ENCODE data around the gene ACADSB. TPM values are rescaled to one million over a fixed set of nuclear protein-coding genes. Genes with fewer than 3 reads are reported as not detected.

The ACADSB gene
- total RNA-seq, 1 donor from 2014 or later = 65.3 TPM

DNA sequence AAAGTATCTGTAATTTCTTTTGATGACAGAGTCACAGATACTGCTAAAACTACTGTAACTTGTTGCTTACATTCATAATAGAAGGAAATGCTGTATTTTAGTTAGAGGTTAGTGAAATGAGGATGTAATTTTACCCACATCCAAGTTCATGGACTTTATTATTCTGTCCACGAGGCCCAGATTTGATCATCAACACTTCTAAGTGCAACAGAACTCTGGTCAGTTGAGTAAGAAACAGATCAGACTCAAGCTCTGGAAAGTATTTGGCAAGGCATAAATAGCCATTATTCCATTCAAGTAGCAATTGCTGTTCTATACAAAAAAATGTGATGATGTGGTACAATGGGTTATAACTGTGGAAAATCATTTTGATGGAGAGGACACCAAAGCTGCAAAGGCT, 22.3 kb downstream of the ACADSB start:
- intact Hi-C loops (cut with DNase I) = no loop called here
- DNase-seq (ENCODE audit: low spot score) = no peak

DNA sequence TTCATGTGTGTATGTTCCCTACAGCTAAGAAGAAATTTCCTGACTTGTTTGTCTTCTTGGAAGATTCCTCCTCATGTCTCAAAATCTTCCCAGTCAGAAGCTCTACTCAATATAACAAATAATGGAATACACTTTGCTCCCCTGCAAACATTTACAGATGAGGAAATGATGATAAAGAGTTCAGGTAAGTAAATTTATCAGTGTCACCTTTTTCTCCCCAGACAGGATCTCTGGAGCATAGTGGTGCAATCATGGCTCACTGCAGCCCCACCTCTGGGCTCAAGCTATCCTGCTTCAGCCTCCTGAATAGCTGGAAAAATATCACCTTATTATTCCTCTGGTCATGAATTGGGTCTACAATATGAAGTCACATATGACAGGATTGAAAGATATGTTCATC, 25.5 kb downstream of the ACADSB start:
- intact Hi-C loops (cut with DNase I) = no loop called here
- DNase-seq (ENCODE audit: low spot score) = no peak

DNA sequence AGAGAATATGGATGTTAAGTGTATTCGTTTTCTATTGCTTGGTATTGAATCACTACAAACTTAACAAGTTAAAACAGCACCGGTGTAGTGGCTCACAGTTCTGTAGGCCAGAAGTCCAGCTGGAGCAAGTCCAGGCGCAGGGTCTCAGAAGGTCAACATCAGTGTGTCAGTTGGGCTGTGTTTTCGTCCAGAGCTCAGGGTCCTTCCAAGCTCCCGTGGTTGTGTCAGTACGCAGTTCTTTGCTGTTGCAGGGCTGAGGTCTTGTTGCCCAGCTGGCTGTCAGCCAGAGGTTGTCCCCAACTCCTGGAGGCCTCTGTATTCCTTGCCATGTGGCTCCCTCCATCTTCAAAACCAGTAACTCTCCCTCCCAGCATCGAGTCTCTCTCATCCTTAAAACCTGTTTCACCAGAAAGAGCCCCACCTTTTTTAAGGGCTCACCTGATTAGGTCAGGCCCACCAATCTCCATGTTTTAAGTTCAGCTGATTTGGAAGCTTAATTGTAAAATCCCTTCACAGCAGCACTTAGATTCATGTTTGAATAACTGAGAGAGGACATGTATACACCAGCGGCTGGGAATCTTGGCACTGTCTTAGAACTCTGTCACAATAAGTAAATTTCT, 26.8 kb downstream of the ACADSB start:
- intact Hi-C loops (cut with DNase I) = no loop called here
- no peak for DNase-seq (ENCODE audit: low spot score)

DNA sequence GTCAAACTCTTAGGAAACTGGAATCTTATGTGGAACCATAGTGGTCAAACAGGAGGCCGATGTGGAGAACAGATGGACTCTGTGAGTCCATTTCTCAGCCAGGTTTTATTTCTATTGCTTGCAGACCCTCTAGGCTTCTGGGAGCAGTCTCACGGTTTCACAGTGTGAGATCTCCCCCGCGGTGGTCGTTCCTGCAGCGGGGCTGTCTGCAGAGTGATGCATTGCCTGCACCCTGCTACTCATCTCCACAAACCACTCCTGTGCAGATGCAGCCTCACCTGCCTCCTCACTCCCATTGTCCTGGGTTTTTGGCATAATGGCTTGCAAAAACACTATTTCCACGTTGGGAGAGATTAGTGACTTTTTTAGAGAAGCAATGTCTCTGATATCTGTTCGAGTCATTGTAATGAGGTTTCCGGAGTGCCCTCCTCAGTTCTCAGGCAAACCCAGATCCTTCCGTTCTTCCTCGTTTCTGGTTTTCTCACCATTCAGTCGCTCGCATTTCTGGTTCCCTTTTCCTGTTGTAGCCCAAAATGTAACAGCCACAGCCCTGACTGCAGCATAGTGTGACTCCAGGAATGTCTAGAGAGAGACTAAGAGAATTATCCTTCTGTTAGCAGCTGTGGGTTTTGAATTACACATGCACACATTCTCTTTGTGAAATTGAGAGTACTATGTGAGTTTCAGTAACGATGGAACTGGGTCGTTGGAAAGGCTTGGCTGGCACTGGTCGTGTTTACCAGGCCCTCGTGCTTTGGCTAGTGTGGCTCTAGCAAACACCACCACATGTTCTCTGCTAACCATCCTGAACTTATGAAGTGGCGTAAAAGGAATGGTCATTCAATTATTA, 30.2 kb downstream of the ACADSB start:
- no peak for DNase-seq (ENCODE audit: low spot score)
- intact Hi-C loops (cut with DNase I) = no loop called here

DNA sequence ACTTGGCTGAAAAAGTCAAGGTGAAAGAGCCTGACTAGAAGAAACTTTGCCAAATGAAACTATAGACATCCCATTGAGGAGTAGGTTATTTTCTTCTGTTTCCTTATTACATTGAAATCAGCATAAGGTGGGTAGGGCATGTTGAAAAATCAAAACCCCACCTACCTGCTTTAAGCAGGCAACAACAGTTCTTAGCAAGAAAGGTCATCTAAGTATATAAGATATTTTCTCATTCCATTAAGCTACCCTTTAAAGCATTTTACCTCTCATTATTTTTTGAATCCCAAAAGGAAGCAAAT, 30.8 kb downstream of the ACADSB start:
- intact Hi-C loops (cut with DNase I) = no loop called here
- DNase-seq (ENCODE audit: low spot score) = no peak

DNA sequence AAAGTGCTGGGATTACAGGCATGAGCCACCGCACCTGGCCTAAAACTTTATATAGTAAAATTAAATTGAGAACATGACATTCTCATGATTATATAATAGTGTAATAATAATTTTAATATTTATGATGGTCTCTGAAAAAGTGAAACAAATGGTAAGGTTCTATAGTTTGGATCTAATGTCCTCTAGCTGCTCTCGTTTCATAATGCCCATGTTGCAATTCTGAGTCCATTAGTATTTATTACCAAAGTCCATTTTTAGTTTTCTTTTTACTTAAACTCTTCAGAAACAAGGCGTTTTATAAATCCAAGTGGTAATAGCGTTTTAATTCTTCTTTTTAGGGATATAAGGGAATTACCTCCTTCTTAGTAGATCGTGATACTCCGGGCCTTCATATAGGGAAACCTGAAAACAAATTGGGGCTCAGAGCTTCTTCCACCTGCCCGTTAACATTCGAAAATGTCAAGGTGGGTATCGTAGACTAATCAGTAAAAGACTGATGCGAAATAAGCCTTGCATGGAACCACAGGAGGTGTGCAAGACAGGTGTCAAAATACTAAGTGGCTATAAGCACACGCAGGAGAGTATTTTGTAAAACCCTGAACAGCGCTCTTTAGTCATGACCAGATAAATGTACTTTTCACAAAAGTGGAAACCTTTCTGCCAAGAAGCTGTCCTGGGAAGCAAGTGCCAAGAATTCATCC, 34.1 kb downstream of the ACADSB start:
- intact Hi-C loops (cut with DNase I) = loop anchor here (5.0 to 10.0 kb wide), 2 partner anchors 514 to 922 kb away; no protein-coding TSS in a partner anchor
- DNase-seq (ENCODE audit: low spot score) = no peak

DNA sequence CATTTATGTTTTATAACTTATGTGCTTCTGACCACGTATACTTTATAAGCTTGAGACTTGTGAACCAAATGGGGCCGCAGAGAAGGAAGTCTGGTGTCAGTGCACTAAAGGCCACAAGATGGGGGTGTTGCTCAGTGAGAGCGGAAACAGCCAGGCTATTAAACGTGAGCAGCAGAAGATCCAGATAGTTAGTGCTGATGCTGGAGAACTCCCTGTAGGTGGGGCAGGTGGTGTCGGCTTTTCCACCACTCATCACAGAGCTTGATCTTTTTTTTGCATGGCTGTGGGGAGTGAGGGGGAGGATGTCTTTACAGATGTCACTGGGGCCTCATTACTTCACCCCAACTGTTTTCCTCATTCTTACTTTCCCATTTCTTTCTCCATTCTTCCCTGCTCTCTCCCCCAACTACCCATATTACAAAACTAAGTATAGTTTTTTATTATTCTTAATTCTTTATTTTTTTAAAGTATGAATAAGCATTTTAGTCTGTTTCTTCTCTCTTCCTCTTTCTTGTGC, 34.7 kb downstream of the ACADSB start:
- no peak for DNase-seq (ENCODE audit: low spot score)
- intact Hi-C loops (cut with DNase I) = loop anchor here (5.0 to 10.0 kb wide), 2 partner anchors 514 to 921 kb away; no protein-coding TSS in a partner anchor

DNA sequence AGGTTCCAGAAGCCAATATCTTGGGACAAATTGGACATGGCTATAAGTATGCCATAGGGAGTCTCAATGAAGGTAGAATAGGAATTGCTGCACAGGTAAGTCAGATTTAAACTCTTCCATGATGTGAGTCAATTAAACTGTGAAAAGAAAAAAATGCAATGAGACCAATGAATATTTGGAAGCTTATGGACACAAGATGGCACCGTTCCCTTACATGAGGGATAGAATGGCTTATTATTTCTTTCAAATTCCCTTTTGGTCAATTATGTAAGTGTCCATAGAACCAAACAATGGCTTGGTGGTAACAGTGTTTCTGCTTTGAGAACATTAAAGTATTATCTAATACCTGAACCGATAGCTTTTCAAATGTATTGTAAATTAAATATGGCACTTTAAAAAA, 35.6 kb downstream of the ACADSB start:
- intact Hi-C loops (cut with DNase I) = loop anchor here (5.0 to 10.0 kb wide), 2 partner anchors 513 to 920 kb away; no protein-coding TSS in a partner anchor
- DNase-seq (ENCODE audit: low spot score) = no peak

DNA sequence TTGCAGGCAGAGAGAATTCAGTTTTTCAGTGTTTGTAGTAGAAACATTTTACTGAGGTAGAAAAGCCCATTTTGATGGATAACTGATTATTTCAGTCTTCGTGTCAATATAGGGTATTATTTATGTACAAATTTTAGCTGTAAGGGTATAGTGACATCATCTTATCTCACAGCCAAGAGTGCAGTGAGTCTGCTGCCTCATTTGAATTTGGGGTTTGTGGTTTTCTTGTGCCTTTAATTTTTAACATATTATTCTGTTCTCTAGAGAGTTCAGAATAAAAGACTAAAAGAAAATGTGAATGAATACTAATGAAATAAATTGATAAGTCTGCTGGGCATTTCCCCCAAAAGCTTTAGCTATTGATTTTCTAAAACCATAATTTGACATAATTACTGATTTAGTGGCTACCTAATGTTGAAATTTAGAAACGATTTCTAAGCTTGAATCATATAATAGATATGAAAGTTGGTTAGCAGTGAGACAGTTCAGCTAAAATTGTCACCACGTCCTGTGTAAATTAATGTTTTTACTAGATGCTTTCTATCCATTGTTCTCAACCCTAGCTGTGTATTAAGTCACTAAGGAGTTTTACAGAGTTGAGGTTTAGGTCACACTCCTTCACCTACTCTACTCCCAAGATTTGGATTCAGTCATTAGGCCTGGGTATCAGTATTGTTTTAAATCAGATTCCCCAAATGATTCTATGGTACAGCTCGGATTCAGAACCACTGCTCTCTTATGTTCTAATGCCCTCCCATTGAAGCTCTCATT, 37.3 kb downstream of the ACADSB start:
- intact Hi-C loops (cut with DNase I) = loop anchor here (10.0 kb wide), 1 partner anchor 919 kb away; no protein-coding TSS in a partner anchor
- no peak for DNase-seq (ENCODE audit: low spot score)

DNA sequence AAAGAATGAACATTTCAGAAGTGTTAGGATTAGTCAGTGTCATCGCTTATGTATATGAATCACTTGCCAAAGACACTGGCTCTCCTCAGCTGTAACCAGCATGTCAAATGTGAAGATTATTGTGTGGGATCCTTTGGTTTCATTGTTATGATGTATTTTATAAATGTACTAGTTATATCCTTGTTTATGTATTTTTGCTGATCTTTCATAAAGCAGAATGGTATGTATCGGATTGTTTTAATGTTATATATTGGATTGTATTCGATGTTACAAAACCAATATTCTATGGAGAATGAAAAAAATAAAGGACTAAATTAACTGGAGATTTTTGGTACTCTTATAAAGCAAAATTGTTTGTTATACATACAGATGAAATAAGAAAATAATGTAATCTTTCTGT, 49.2 kb downstream of the ACADSB start:
- no peak for DNase-seq (ENCODE audit: low spot score)
- intact Hi-C loops (cut with DNase I) = no loop called here

DNA sequence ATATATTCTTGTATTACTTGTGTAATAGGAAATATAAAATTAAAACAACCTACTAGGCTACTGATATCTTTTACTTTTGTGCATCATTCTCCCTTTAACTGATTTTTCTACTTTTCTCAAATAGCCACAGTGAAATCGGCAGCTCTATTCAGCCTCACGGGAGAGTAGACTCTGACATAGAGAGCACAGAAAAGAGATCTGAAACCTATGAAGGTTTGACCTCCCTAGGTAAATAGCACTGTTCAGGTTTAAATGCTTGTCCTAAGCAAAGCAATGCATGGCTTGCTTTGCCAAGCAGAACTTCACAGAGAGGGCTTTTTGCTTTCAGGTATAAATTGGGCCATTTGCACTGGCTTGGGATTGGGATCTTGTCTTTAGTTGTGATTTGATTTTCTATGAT, 53.1 kb downstream of the ACADSB start:
- no peak for DNase-seq (ENCODE audit: low spot score)
- intact Hi-C loops (cut with DNase I) = no loop called here

DNA sequence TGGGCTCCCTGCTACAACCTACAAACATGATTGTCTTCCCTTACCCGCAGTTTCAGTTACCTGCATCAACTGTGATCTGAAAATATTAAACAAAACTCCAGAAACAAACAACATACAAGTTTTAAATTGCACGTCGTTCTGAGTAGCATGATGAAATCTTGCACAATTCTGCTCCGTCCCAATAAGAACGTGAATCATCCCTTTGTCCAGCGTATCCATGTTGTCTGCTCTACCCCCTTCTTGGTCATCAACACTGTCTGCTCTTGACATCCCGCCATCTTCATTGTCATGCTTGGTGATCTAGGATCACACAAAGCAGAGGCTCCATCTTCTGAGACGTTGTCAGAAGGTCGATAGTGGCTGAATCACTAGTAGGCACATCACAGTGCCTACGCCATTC, 53.9 kb downstream of the ACADSB start:
- no peak for DNase-seq (ENCODE audit: low spot score)
- intact Hi-C loops (cut with DNase I) = no loop called here

DNA sequence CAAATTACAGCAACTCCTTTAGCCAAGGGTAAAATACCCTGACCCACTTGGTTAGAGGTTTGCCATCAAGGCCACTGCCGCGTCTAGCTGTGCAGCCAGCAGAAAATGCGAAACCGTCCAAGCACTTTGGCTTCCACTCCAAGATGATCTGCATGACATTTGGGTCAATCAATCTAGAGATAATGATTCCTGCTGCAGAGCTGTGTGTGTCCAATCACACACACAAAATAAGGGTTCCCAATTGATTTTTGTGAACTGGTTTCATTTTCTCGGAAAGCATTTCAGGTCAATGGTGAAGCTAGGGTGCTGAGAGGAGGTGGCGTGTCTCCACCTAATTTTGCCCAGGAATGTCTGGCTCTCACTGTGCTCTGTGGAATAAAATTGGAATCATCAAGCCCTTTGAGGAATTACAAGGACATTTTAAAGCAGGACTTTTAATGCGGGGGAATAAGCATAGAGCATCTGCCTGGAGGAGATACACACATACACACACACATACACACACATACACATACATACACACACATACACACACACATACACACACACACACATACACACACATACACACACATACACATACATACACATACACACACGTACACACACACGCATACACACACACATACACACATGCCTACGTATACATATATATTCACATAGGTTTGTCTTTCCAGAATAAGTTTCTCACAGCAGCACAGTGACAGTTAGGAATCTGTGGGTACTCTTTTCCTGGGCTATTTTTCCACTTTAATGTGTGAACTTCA, 59.5 kb downstream of the ACADSB start:
- intact Hi-C loops (cut with DNase I) = no loop called here
- no peak for DNase-seq (ENCODE audit: low spot score)

DNA sequence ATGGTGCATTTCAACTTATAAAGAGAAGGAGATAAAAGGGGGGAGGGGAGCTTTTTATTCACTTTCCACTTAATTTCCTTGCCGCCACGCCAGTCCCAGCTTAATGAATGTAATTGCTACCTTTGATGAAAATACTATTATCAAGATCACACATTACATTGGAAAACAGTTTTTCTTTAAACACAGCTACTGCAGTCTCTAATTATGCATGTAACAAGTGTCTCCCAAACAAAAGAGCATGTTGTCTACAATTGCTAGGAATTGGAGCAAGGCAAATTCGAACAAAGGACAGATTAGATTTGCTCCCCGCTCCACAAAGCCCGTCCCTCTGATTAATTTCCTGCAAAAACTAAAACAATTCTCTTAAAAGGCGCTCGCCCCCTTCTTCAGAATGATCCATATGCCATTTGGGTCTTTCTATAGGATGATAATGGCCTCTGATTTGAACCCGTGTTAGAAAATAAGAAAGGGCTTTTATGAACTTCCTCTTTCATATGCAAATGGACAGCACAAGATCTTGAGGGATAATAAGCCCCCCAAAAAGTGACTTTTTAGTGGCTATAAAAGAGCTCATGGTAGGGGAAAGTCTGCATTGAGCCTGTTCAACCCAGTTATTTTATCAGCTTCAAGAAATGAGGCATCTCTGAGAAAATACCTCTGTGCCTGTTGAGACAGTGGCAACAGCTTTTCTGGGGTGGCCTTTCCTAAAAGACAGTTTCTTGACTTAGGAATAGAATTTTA, 60.6 kb downstream of the ACADSB start:
- intact Hi-C loops (cut with DNase I) = no loop called here
- DNase-seq (ENCODE audit: low spot score) = no peak

DNA sequence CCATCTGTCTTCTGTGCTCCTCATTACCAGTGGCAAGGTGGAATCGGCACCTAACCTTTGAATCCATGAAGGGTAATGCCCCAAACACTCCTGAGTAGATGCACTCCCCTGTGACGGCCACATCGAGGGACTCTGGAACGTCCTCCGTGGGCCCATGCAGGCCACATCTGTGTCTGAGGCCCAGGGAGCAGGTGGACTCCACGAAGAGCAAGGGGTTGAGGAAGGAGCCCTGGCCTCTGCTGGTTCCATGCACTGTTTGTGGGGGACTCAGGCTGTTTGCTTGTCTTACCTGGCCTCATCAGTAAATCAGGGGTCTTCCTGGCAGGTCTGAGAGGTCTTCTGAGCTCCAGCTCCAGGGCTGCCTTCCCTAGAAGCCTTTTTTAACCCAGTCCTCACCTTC, 64.4 kb downstream of the ACADSB start:
- no peak for DNase-seq (ENCODE audit: low spot score)
- intact Hi-C loops (cut with DNase I) = no loop called here

DNA sequence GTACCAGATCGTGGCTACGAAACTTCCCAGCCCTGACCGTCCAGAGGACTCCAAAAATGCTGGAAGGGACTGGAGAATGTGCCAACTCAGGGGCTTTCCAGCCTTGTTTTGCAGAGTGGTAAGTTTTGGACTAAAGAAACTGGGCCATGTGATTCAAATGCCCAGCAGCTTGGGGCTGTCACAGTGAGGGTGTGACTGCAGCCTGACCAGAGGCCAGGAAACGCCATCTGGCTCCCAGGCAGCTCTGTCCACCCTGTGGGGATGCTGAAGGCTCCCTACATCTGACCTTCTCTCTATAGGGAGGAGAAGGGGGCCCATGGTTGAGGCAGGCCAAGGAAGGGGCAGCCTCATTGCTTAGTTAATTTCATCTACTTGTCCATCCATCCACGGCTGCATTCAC, 65.4 kb downstream of the ACADSB start:
- DNase-seq (ENCODE audit: low spot score) = no peak
- intact Hi-C loops (cut with DNase I) = no loop called here

DNA sequence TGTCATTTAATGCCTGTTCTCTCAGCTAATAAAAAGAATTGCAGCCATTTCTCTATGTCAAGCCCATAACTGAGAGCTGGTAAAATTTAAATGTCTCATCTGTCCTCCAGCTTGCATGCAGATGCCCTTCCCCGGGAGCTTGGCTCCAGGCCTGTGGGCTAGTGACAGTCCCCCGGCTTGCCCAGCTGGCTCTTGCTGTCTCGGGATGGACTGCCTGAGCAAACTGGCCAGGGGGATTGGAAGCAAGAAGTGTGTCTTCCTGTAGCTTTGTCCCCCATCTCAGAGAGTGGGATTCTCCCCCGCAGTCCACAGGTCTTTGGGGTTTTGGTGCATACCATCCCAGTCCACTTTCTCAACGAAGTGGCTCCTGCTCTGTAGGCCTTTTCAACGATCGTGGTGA, 73.1 kb downstream of the ACADSB start:
- no peak for DNase-seq (ENCODE audit: low spot score)
- intact Hi-C loops (cut with DNase I) = no loop called here

DNA sequence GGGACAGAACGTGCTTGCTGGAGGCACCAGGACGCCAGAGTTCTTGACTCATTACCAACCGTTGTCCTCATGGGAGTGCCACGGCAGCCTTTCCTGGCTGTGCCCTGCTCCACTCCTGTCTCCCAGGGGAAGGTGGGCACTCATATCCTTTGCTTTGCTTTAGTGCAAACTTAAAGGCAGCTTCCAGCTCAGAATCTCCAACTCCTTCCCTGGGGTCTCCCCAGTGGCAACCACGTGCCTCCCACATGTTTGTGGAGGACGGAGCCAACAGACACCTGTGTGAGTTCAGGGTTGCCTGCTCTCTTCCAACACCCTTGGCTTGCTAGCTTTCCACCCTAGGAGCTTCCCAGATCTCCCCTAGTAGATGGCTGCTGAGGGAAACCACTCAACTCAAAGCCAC, 75.0 kb downstream of the ACADSB start:
- DNase-seq (ENCODE audit: low spot score) = no peak
- intact Hi-C loops (cut with DNase I) = no loop called here

Data from cardiac septum (tissue), 1 donor.